Loucy (cell line): ENCODE data around the gene WDPCP.

Source experiments
- EZH2phosphoT487 ChIP-seq: fragments of 200-600 bp; IDR thresholded peaks from 2 replicates; pipeline ENCODE4 v1.6.1; 2018; ENCODE audit warnings: antibody characterized with exemption, mild to moderate bottlenecking, moderate library complexity, borderline replicate concordance
- TF ChIP-seq, protein P1 (sequence below): fragments of 200-600 bp; sonication (generic); conservative IDR thresholded peaks from 2 replicates; pipeline ENCODE4 v1.5.1; 2014; ENCODE audit warnings: mild to moderate bottlenecking, antibody characterized with exemption, low read length

DNA sequence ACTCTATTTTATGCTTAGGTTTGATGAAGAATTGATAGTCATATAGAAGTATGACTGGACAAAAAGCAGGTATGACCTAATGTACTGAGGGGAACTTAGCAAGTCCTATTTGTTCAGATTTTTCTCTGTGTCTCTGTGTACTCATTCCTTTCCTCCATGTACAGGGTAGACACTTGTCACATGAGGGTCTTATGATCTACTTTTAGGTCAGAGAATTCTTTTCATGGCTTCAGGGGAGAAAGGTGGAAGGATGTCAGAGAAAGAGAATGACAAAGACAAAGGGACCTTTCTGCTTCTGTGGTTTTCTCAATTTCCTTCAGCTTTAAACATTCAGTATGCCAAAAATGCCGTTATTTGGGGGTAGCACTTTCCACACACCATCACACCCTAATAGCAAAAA is 181.6 kb downstream of the WDPCP start:
- TF ChIP-seq EZH2phosphoT487: no peak
- TF ChIP-seq, protein P1, sequence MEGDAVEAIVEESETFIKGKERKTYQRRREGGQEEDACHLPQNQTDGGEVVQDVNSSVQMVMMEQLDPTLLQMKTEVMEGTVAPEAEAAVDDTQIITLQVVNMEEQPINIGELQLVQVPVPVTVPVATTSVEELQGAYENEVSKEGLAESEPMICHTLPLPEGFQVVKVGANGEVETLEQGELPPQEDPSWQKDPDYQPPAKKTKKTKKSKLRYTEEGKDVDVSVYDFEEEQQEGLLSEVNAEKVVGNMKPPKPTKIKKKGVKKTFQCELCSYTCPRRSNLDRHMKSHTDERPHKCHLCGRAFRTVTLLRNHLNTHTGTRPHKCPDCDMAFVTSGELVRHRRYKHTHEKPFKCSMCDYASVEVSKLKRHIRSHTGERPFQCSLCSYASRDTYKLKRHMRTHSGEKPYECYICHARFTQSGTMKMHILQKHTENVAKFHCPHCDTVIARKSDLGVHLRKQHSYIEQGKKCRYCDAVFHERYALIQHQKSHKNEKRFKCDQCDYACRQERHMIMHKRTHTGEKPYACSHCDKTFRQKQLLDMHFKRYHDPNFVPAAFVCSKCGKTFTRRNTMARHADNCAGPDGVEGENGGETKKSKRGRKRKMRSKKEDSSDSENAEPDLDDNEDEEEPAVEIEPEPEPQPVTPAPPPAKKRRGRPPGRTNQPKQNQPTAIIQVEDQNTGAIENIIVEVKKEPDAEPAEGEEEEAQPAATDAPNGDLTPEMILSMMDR: no peak
